Endothelial cell (in vitro differentiated cells): Measurements from ENCODE around the gene KMT2B. TPM values are rescaled to one million over a fixed set of nuclear protein-coding genes. Genes with fewer than 3 reads are reported as not detected.

Experiments
- DNase-seq: peaks from one replicate; pipeline ENCODE4 v3.0.0; 2021; ENCODE audit warnings: low spot score
- H3K27ac Mint-ChIP-seq: one replicate; pipeline ENCODE4 v1.8.0; 2021; ENCODE audit warnings: mixed read lengths, inconsistent platforms; ENCODE audit not compliant: unreplicated experiment
- H3K27me3 Mint-ChIP-seq: one replicate; pipeline ENCODE4 v1.8.0; 2021; ENCODE audit warnings: mild to moderate bottlenecking, moderate library complexity, mixed read lengths, inconsistent platforms; ENCODE audit not compliant: unreplicated experiment
- H3K36me3 Mint-ChIP-seq: one replicate; pipeline ENCODE4 v1.8.0; 2021; ENCODE audit warnings: mild to moderate bottlenecking, low read depth, mixed read lengths, inconsistent platforms; ENCODE audit not compliant: unreplicated experiment
- H3K4me1 Mint-ChIP-seq: one replicate; pipeline ENCODE4 v1.8.0; 2021; ENCODE audit warnings: mild to moderate bottlenecking, mixed read lengths, inconsistent platforms; ENCODE audit not compliant: unreplicated experiment
- H3K4me3 Mint-ChIP-seq: one replicate; pipeline ENCODE4 v1.8.0; 2021; ENCODE audit warnings: mild to moderate bottlenecking, mixed read lengths, inconsistent platforms; ENCODE audit not compliant: unreplicated experiment
- H3K9me3 Mint-ChIP-seq: one replicate; pipeline ENCODE4 v1.8.0; 2021; ENCODE audit warnings: mixed read lengths, inconsistent platforms; ENCODE audit not compliant: unreplicated experiment
- total RNA-seq: library from RNA; stranded (reverse); fragmentation: NEBNext Ultra II Directional; extraction: Animal tissue kit (Norgen Biotek cat#: 25700); gene quantifications from one replicate; pipeline ENCODE4 v1.2.1, GENCODE V29; 2021; ENCODE audit not compliant: unreplicated experiment
- TF ChIP-seq, protein P1 (sequence below): fragments of 200-600 bp; sonication (generic); IDR thresholded peaks from one replicate; pipeline ENCODE4 v1.5.0; 2021; ENCODE audit warnings: antibody characterized with exemption; ENCODE audit not compliant: unreplicated experiment

KMT2B gene
- total RNA-seq, 1 donor from 2014 or later, result 51.7 TPM

DNA sequence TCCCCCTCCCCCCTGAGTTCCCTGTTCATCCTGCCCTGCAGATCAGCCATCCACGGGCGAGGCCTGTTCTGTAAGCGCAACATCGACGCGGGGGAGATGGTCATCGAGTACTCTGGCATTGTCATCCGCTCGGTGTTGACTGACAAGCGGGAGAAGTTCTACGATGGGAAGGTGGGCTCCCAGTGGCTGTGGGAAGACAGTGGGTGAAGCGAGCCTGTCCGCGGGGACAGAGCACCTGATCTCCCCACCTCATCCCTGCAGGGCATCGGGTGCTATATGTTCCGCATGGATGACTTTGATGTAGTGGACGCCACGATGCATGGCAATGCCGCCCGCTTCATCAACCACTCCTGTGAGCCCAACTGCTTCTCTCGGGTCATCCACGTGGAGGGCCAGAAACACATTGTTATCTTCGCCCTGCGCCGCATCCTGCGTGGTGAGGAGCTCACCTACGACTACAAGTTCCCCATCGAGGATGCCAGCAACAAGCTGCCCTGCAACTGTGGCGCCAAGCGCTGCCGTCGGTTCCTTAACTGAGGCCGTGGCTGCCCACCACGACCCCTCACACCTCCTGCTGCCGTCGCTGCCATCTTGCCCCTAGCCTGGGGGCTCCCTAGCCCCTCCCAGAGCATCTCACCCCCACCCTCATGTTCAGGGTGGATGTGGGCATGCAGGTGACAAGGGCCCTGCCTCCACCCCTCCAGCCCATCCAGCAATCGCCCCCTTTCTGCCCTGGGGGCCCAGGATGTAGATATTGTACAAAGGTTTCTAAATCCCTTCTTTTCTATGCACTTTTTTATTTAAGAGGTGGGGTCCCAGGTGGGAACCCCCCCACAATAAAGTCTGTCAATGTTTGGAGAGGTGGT is 20.5 kb downstream of the KMT2B start:
- Mint-ChIP-seq H3K27ac (no peak overlapping the region), H3K36me3 (peaks cover 34% of the 10 kb centered on the region), H3K4me1 (peaks cover 12% of the 10 kb centered on the region), H3K9me3 (no peaks in the 10 kb centered on the region), H3K4me3 (no peak overlapping the region), H3K27me3 (peaks cover 32% of the 10 kb centered on the region)
- TF ChIP-seq, protein P1, sequence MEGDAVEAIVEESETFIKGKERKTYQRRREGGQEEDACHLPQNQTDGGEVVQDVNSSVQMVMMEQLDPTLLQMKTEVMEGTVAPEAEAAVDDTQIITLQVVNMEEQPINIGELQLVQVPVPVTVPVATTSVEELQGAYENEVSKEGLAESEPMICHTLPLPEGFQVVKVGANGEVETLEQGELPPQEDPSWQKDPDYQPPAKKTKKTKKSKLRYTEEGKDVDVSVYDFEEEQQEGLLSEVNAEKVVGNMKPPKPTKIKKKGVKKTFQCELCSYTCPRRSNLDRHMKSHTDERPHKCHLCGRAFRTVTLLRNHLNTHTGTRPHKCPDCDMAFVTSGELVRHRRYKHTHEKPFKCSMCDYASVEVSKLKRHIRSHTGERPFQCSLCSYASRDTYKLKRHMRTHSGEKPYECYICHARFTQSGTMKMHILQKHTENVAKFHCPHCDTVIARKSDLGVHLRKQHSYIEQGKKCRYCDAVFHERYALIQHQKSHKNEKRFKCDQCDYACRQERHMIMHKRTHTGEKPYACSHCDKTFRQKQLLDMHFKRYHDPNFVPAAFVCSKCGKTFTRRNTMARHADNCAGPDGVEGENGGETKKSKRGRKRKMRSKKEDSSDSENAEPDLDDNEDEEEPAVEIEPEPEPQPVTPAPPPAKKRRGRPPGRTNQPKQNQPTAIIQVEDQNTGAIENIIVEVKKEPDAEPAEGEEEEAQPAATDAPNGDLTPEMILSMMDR, result no peak
- DNase-seq, result no peak

DNA sequence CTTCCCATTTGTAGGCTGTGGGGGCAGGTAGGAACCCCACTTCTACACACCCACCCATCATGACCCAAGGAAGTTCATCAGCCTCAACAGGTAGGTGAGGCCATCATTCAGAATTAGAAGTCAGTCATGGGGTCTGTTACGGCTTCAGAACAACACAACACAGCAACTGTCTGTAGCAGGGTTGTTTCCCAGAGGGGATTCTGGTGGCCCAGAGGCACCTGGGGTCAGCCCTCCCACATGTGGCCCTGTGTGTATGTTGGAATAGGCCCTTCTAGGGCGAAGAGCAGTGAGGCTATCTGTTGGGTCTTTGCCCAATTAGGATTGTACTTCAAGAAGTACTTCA is 21.1 kb downstream of the KMT2B start:
- H3K9me3 Mint-ChIP-seq, result no peaks in the 10 kb centered on the region
- H3K36me3 Mint-ChIP-seq, result peaks cover 33% of the 10 kb centered on the region
- H3K4me3 Mint-ChIP-seq, result no peak overlapping the region
- TF ChIP-seq, protein P1, result no peak
- H3K27me3 Mint-ChIP-seq, result peaks cover 30% of the 10 kb centered on the region
- H3K4me1 Mint-ChIP-seq, result peaks cover 12% of the 10 kb centered on the region
- no peak overlapping the region for H3K27ac Mint-ChIP-seq
- no peak for DNase-seq

DNA sequence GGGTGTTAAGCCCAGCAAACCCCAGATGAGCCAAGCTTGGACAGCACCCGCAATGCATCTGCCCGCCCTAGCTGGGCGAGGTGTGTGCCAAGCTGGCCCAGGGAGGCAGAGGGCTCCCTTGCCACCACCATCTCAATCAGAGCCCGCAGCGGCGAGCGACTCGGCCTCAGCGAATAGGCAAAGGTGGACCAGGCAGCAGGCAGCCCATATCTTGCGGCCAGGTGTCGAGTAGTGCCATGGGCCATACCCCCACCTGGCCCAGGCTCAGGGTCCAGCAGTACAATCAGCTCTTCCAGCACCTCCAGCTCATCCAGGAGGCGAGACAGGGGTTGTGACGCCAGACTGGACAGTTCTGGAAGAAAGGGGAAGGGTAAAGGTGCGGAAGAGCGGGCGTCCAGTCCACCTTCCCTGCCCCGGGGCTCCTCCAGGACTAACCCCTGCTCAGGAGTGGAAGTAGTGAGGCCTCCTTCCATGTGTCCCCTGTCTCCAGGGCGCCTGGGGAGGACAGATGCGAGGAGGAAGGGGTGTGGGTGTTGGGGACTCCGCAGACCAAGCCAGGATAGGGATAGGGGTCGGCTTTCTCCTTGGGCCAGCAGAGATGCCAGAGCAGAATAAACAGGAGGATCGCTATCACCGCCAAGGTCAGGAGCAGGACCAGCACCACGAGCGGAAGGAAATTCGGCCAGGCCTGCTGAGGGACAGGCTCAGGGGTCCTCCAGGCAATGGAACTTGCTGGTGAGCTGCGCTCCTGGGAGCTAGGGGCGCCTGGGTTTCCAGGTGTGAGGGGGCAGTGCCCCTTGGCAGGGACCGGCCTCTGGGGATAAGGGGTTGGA is 21.7 kb downstream of the KMT2B start:
- Mint-ChIP-seq H3K4me3 (peak overlapping the region; percentile 56), H3K36me3 (peaks cover 27% of the 10 kb centered on the region), H3K27ac (no peak overlapping the region), H3K27me3 (peaks cover 24% of the 10 kb centered on the region), H3K9me3 (no peaks in the 10 kb centered on the region), H3K4me1 (peaks cover 17% of the 10 kb centered on the region)
- no peak for DNase-seq
- TF ChIP-seq, protein P1, result no peak

DNA sequence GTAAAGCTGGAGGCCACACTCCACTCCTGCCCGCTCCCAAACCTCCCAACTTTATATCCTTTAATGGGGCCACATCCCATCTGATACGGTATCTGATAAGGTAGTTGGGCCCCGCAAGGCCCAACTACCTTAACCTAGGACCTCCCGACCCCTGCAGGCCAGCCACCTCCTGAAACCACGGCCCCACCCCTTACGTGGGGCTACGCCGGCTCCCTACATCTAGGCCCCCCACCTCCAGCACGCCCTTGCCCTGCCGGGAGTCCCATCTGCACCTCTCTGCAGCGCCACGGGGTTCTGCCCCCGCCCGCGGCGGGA is 22.3 kb downstream of the KMT2B start:
- H3K9me3 Mint-ChIP-seq, result no peaks in the 10 kb centered on the region
- peaks cover 19% of the 10 kb centered on the region for H3K4me1 Mint-ChIP-seq
- H3K36me3 Mint-ChIP-seq, result peaks cover 22% of the 10 kb centered on the region
- no peak for DNase-seq
- H3K4me3 Mint-ChIP-seq, result peak overlapping the region; percentile 86
- peaks cover 24% of the 10 kb centered on the region for H3K27me3 Mint-ChIP-seq
- TF ChIP-seq, protein P1, result no peak
- no peak overlapping the region for H3K27ac Mint-ChIP-seq
